ENCODE measurements around the gene STAB1.

GRCh38 chr3:52490939-52491526, 4.1 kb upstream of the STAB1 start:
- TF ChIP-seq CTCF (IDR thresholded peaks at IDR 0.05): no peak
- TF ChIP-seq POLR2A (IDR thresholded peaks at IDR 0.05): no peak
- TF ChIP-seq EP300 (IDR thresholded peaks at IDR 0.05): no peak
- TF ChIP-seq POLR2AphosphoS5 (IDR thresholded peaks at IDR 0.05): no peak
